Spleen (tissue), 7 donors: Measurements from ENCODE around the gene CILP2.

Experiments
- POLR2A ChIP-seq, 3 donors: fragments of 450-650 bp; IDR thresholded peaks; one replicate each; pipeline ENCODE4 v1.5.1; 2017; ENCODE audit warnings: antibody characterized with exemption in 3 of 3, mild to moderate bottlenecking in 1 of 3
- TF ChIP-seq, protein P1 (sequence below), 11 experiments: fragments of 200-600 bp in 7 of 11; fragments of 450-650 bp in 4 of 11; sonication (generic) in 4 of 11; IDR thresholded peaks in 8 of 11; conservative IDR thresholded peaks in 3 of 11; 1 replicate in 7 of 11; 2 replicates in 4 of 11; pipeline versions ENCODE4 v1.4.0 to v1.8.0; 2016 to 2021; ENCODE audit warnings: antibody characterized with exemption in 11 of 11, inconsistent platforms in 4 of 11, mild to moderate bottlenecking in 1 of 11
- donor health status: DM: no; HTN: no; CAD: no; lungs with moderate emphysema.
- donor health status: DM: no; HTN: no; CAD: no.
- donor health status: DM: no; HTN: no; CAD: no.

DNA sequence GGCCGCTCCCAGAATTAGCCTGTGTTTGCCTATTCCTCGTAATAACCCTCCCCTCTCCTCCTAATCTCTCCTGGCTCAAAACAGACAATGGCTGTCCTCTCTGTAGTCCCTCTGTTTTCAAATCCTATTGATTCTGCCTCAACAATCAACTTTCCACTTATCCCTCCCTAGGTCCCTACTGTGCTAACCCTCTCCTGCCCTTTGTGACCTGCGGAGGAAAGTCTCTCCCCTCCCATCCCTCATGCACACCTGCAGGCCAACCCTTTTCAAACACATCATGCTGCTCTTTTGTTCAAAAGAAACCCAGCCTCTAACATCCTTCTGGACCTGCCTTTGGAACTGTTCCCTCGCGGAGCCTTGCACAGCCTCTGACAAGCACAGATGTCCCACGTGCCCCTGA, 37.3 kb downstream of the CILP2 start:
- TF ChIP-seq, protein P1, sequence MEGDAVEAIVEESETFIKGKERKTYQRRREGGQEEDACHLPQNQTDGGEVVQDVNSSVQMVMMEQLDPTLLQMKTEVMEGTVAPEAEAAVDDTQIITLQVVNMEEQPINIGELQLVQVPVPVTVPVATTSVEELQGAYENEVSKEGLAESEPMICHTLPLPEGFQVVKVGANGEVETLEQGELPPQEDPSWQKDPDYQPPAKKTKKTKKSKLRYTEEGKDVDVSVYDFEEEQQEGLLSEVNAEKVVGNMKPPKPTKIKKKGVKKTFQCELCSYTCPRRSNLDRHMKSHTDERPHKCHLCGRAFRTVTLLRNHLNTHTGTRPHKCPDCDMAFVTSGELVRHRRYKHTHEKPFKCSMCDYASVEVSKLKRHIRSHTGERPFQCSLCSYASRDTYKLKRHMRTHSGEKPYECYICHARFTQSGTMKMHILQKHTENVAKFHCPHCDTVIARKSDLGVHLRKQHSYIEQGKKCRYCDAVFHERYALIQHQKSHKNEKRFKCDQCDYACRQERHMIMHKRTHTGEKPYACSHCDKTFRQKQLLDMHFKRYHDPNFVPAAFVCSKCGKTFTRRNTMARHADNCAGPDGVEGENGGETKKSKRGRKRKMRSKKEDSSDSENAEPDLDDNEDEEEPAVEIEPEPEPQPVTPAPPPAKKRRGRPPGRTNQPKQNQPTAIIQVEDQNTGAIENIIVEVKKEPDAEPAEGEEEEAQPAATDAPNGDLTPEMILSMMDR (IDR thresholded peaks at IDR 0.05 in 8 of 11, conservative IDR thresholded peaks at IDR 0.05 in 3 of 11), result no peak
- no peak for TF ChIP-seq POLR2A (IDR thresholded peaks at IDR 0.05)
